GM18861 (cell line): ENCODE measurements around the gene EEF1AKMT3.

Experiments
- ATAC-seq: cut with Tn5 transposase; IDR thresholded peaks from one replicate; pipeline ENCODE4 v1.9.1; 2021; ENCODE audit not compliant: unreplicated experiment

EEF1AKMT3 gene

GRCh38 chr12:57782243-57782607 is 9.8 kb downstream of the EEF1AKMT3 start:
- no peak for ATAC-seq

- ATAC-seq = peak; percentile 78
These were observed 10.4 kb downstream of the EEF1AKMT3 start, which contains the start of gene TSFM for GRCh38 chr12:57782608-57783465. TSFM (plus strand) TSS chr12:57782787; CDS start chr12:57782802, 15 bp downstream.

- ATAC-seq = no peak
These were observed 11.0 kb downstream of the EEF1AKMT3 start for GRCh38 chr12:57783466-57783801.

GRCh38 chr12:57783861-57784260 is 11.4 kb downstream of the EEF1AKMT3 start:
- ATAC-seq = no peak

GRCh38 chr12:57793920-57794319 is 21.5 kb downstream of the EEF1AKMT3 start:
- no peak for ATAC-seq

- no peak for ATAC-seq
These were observed 22.9 kb downstream of the EEF1AKMT3 start for GRCh38 chr12:57795354-57795753.

- no peak for ATAC-seq
These were observed 24.6 kb downstream of the EEF1AKMT3 start for GRCh38 chr12:57796996-57797395.

GRCh38 chr12:57797933-57798332 is 25.5 kb downstream of the EEF1AKMT3 start:
- ATAC-seq = no peak

GRCh38 chr12:57800965-57801364 is 28.6 kb downstream of the EEF1AKMT3 start:
- ATAC-seq = no peak

- no peak for ATAC-seq
These were observed 30.2 kb downstream of the EEF1AKMT3 start for GRCh38 chr12:57802607-57803006.

- no peak for ATAC-seq
These were observed 31.0 kb downstream of the EEF1AKMT3 start for GRCh38 chr12:57803319-57803893.

- ATAC-seq = no peak
These were observed 34.3 kb downstream of the EEF1AKMT3 start for GRCh38 chr12:57806677-57807076.

- ATAC-seq = no peak
These were observed 34.9 kb downstream of the EEF1AKMT3 start for GRCh38 chr12:57807285-57807684.

GRCh38 chr12:57808351-57808750 is 35.9 kb downstream of the EEF1AKMT3 start:
- no peak for ATAC-seq

GRCh38 chr12:57809425-57809824 is 37.0 kb downstream of the EEF1AKMT3 start:
- ATAC-seq = no peak

- no peak for ATAC-seq
These were observed 38.0 kb downstream of the EEF1AKMT3 start for GRCh38 chr12:57810450-57810849.

GRCh38 chr12:57811028-57811755 is 38.8 kb downstream of the EEF1AKMT3 start:
- ATAC-seq = no peak

GRCh38 chr12:57813111-57813970 is 40.9 kb downstream of the EEF1AKMT3 start:
- ATAC-seq = no peak

GRCh38 chr12:57813971-57814772 is 41.8 kb downstream of the EEF1AKMT3 start:
- no peak for ATAC-seq
